Measurements from ENCODE around the gene ZNF600.
"Not testable (repeated sequence)": the region's sequence is repeated elsewhere in the genome, so short reads cannot be mapped to it uniquely, and the experiment has no call there.

ZNF600 gene

DNA sequence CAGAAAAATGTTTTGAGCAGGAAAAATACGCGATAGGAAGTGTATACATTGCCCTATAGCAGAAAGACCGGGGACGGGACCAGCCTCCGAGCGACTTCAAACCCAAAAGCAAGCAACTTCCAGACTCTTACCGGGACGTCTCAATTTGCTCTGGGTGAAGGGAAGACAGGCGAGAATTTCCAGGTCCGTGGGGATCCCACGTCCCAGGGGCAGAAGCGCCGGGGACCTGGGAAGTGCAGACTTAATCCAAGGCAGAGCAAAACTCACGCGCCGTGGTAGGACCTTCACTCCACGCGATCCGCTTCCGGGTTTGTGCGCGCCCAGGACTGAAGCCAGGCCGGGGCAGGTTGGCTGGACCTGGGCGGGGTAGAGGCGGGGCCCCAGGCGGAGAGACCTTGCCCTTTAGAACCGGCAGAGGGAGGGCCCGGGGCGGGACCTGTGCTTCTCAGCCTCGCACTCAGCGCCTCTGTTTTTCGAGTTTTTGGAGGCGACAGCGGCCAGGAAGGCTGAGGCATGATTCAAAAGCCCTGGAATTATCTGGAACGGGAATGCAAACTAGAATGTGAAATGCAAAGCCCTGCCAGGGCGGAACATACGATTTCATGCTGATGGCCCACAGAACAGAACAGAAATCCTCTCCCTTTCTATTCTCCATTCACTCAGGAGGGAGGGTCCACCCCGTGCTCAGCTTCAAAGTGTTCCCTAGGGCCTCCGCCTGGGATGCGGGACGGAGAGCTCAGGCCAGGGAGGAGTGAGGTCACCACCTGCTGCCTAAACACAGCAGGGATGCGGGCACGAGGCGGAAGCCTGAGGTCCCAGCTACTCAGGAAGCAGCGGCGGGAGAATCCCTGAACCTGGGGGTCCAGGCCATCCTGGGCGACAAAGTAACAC, at the start of gene ZNF600:
ZNF600 (minus strand) TSS at position 328 of the 891 bp plus-strand sequence. CDS start 7,903 bp downstream, outside the sequence.
- in situ Hi-C loops (cut with MboI; ENCODE audit: low sequenced_read_pairs), result not testable (repeated sequence)

DNA sequence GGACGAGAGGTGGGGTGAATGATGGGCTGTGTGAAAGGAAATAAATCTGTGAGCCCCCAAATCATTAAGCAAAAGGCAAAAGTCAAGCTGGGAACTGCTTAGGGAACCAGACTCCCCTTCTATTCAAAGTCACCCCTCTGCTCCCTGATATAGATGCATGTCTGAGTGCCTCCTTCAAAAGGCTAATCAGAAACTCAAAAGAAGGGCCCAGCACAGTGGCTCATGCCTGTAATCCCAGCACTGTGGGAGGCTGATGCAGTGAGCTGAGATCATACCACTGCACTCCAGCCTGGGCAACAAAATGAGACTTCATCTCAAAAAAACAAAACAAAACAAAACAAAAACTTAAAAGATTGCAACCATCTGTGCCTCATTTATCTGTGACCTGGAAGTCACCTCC, 47.7 kb upstream of the ZNF600 start:
- in situ Hi-C loops (cut with MboI; ENCODE audit: low sequenced_read_pairs), result not testable (repeated sequence)

DNA sequence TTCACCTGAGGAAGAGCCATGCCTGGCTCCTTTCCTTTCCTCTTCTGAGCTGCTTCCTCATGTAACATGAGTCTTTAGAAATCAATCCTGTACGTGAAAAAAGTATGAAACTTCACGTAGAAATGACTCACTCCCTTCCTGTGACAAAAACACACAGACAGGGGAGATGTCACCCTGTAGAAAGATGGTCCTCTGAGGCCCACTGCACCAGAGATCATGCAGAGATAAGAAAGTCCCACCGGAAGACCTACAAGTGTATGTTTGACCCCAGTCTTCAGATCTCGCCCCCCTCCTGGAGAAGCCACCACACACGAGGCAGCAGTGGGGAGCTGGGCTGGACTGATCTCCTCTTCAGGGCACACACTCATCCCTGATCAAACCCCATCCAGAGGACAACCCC, 47.0 kb upstream of the ZNF600 start:
- in situ Hi-C loops (cut with MboI; ENCODE audit: low sequenced_read_pairs), result not testable (repeated sequence)

DNA sequence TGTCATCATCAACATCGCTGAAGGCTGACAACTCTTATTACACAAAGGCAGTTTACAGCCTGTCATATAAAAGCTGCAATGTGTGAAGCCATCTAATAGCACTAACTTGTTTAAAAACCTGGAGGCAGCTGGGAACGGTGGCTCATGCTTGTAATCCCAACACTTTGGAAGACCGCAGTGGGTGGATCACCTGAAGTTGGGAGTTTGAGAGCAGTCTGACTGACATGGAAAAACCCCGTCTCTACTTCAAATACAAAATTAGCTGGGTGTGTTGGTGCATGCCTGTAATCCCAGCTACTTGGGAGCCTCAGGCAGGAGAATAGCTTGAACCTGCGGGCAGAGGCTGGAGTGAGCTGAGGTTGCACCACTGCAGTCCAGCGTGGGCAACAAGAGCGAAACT, 43.3 kb upstream of the ZNF600 start:
- in situ Hi-C loops (cut with MboI; ENCODE audit: low sequenced_read_pairs), result not testable (repeated sequence)

DNA sequence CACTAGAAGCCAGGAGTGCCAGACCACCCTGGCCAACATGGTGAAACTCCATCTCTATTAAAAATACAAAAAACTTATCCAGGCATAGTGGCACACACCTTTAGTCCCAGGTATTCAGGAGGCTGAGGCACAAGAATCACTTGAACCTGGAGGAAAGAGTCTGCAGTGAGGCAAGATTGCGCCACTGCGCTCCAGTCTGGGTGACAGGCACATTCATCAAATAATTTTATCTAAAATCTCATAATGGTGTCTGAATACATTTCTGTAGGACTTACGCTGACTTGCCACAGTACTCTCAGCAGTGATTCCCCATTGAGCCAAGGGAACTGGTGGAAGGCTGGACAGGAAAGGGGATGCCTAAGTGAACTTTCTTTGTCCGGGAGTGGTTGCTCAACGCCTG, 39.2 kb upstream of the ZNF600 start:
- in situ Hi-C loops (cut with MboI; ENCODE audit: low sequenced_read_pairs), result no loop called here

DNA sequence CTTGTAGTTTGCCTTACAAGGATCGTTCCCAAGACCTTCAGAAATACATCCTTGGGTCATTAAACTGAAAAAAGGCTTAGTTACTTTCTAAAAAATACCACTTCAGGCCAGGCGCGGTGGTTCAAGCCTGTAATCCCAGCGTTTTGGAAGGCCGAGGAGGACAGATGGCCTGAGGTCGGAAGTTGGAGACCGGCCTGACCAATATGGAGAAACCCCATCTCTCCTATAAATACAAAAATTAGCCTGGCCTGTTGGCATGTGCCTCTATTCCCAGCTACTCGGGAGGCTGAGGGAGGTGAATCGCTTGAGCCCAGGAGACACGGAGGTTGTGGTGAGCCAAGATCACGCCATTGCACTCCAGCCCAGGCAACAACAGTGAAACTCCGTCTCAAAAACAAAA, 37.1 kb upstream of the ZNF600 start:
- in situ Hi-C loops (cut with MboI; ENCODE audit: low sequenced_read_pairs), result no loop called here

DNA sequence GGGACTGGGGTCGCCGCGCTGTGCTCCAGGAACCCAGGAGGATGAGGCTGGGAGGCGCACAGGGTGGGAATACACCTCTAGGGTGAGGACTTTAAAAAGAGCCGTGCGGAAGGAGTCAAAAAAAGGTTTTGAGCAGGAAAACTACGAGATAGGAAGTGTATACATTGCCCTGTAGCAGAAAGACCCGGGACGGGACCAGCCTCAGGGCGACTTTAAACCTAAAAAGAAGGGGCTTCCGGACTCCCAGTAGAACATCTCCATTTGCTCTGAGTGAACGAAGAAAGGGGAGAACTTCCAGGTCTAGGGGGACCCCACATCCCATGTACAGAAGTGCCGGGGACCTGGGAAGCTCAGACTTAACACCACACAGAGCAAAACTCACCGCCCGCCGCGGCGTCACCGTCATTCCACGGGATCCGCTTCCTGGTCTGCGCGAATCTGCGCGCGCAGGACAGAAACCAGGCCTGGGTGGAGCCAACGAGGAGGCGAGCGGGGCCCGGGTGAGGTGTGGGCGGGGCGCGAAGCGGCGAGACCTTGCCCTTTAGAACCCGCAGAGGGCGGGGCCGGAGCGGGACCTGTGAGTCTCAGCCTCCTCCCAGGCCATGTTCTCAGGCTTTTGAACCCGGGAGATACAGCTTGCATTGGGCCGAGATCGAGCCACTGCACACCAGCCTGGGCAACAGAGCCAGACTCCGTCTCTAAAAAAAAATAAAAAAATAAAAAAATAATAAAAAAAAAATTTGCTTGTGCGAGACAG, 34.8 kb upstream of the ZNF600 start, which contains the start of gene ZNF28:
ZNF28 (minus strand) TSS at position 430 of the 757 bp plus-strand sequence. CDS start 3,675 bp downstream, outside the sequence.
- in situ Hi-C loops (cut with MboI; ENCODE audit: low sequenced_read_pairs), result not testable (repeated sequence)

DNA sequence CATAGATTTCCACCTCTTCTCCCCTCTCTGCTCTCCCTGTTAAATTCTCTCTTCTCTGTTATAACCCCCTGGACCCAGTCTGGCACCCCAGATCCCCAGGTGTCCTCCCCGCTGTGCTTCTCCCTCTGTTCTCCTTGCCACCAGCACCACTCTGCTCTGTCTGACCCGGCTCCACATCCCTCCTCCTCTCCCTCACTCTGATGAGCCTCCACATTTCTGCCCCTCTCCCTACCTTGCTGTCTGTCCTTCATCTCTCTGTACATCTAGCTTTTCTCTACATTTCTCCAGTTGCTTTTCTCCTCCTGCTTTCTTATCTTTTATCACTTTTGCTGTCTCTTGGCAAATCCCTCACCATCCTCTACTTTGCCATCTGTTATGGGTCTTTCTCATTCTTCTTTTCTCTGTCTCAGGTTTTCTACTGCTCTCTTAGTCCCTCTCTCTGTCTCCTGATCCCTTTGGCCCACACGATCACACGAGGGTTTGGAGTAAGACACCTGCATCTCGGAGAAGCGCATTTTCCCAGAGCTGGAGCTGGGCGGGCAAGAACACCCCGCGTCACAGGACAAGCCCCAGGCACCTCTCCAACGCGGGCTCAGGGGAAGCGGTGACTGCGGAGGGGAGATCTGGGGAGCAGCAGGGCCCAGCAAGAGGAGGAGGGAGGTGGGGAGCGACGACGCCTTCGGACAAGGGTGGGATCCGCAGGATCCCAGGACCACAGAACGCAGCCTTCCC, 34.0 kb upstream of the ZNF600 start:
- in situ Hi-C loops (cut with MboI; ENCODE audit: low sequenced_read_pairs), result not testable (repeated sequence)

DNA sequence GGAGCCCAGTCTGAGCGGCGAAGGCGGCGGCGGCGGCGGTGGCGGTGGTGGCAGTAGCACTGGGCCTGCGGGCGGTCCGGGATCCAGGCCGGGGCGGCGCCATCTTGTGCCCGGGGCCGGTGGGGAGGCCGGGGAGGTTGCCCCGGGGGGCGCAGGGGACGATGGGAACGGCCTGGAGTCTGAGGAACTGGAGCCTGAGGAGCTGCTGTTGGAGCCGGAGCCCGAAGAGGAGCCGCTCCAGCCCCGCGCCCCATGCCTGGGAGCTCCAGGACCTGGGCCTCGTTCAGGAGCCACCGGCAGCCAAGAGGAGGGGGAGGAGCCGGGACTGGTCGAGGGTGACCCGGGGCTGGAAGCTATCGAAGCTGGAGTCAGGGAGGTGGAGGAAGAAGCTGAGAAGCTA, 23.2 kb upstream of the ZNF600 start:
- in situ Hi-C loops (cut with MboI; ENCODE audit: low sequenced_read_pairs), result no loop called here

DNA sequence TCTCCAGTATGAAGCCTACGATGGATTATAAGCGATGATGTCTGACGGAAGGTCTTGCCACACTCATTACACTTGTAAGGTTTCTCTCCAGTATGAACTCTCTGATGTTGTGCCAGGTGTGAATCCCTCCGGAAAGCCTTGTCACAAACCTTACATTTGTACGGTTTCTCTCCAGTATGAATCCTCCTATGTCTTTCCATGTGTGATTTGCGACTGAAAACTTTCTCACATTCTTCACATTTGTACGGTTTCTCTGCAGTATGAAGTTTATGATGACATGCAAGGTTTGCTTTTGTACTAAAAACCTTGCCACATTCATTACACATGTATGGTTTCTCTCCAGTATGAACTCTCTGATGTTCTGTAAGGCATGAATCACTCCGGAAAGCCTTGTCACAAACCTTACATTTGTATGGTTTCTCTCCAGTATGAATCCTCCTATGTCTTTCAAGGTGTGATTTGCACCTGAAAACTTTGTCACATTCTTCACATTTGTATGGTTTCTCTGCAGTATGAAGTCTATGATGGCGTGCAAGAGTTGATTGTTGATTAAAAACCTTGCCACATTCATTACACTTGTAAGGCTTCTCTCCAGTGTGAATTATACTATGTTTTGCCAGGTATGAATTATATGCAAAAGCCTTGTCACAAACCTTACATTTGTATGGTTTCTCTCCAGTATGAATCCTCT, 13.5 kb upstream of the ZNF600 start:
- in situ Hi-C loops (cut with MboI; ENCODE audit: low sequenced_read_pairs), result not testable (repeated sequence)

DNA sequence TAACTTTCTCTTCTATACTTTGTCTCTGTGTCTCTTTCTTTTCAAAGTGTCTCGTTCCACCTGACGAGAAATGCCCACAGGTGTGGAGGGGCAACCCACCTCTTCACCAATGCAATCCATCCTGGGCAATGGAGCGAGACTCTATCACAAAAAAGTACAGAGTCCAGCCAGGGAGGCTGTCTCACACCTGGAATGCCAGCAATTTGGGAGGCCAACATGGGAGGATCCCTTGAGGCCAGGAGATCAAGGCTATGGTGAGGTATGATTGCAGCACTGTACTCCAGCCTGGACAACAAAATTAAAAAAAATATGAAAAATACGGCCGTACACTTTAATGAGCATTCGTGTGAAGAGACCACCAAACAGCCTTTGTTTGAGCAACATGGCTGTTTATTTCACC, 2.8 kb upstream of the ZNF600 start:
- in situ Hi-C loops (cut with MboI; ENCODE audit: low sequenced_read_pairs), result no loop called here

DNA sequence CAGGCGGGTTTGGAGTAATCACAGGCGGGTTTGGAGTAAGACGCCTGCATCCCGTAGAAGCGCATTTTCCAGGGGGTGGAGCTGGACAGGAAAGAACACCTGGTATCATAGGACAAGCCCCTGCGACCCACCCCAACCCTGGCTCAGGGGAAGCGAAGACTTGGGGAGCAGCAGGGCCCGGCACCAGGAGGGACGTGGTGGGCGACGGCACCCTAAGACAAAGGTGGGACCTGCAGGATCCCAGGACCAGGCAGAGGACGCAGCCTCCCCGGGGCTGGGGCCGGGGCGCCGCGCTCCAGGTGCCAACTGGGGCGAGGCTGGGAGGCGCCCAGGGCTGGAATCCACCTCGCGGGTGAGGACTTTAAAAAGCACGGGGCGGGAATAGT, 520 bp downstream of the ZNF600 start:
- in situ Hi-C loops (cut with MboI; ENCODE audit: low sequenced_read_pairs), result no loop called here

DNA sequence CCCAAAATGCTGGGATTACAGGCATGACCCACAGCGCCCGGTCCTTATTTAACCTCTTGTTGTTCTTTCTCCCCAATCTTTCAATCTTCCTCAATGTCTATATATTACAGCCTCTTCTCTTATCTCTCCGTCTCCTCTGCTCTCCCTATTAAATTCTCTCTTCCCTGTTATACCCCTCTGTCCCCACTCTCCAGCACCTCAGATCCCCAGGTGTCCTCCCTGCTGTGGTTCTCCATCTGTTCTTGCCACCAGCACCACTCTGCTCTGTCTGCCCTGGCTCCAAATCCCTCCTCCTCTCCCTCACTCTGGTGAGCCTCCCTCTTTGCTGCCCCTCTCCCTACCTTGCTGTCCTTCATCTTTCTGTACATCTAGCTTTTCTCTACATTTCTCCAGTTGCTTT, 1.1 kb downstream of the ZNF600 start:
- in situ Hi-C loops (cut with MboI; ENCODE audit: low sequenced_read_pairs), result no loop called here

DNA sequence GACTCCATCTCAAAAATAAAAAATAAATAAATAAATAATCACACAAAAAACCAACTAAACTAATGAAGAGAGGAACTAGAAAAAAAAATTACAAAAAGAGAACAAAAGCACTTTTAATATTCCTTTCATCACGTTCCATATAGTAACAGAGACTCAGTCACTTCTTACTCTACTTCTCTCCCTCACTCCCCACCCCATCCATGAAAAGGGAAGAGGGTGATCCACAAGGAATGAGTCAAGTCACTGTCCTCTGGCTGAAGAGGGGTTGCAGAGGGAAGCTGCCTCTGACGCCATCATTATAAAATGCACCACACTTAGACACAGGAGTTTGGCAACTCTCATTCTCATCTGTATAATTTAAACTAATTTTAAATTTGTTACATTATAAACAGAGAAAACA, 3.7 kb downstream of the ZNF600 start:
- in situ Hi-C loops (cut with MboI; ENCODE audit: low sequenced_read_pairs), result not testable (repeated sequence)

DNA sequence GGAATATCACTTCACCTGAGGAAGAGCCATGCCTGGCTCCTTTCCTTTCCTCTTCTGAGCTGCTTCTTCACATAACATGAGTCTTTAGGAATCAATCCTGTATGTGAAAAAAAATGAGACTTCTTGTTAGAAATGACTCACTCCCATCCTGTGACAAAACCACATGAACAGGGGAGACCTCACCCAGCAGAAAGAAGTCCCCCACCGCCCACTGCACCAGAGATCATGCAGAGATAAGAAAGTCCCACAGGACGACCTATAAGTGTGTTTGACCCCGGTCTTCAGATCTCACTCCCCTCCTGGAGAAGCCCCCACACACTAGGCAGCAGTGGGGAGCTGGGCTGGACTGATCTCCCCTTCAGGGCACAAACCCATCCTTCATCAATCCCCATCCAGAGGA, 7.8 kb downstream of the ZNF600 start:
- in situ Hi-C loops (cut with MboI; ENCODE audit: low sequenced_read_pairs), result no loop called here

DNA sequence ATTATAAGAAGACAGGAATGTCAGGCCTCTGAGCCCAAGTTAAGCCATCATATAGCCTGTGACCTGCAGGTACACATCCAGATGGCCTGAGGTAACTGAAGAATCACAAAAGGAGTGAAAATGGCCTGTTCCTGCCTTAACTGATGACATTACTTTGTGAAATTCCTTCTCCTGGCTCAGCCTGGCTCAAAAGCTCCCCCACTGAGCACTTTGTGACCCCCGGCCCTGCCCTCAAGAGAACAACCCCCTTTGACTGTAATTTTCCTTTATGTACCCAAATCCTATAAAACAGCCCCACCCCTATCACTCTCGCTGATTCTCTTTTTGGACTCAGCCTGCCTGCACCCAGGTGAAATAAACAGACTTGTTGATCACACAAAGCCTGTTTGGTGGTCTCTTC, 30.1 kb downstream of the ZNF600 start:
- in situ Hi-C loops (cut with MboI; ENCODE audit: low sequenced_read_pairs), result not testable (repeated sequence)

DNA sequence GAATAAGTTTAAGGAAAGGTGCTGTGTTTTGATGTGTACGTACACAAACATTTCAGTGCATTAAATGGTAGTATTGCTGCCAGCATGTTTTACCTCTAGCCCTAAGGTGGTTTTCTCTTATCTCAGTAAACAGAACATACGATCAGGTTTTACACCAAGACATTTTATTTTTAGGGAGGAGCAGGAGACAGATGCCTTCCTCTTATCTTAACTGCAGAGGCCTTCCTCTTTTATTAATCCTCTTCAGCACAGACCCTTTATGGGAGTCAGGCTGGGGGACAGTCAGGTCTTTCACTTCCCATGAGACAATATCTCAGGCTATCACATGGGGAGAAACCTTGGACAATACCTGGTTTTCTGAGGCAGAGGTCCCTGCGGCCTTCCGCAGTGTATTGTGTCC, 36.8 kb downstream of the ZNF600 start:
- in situ Hi-C loops (cut with MboI; ENCODE audit: low sequenced_read_pairs), result no loop called here

DNA sequence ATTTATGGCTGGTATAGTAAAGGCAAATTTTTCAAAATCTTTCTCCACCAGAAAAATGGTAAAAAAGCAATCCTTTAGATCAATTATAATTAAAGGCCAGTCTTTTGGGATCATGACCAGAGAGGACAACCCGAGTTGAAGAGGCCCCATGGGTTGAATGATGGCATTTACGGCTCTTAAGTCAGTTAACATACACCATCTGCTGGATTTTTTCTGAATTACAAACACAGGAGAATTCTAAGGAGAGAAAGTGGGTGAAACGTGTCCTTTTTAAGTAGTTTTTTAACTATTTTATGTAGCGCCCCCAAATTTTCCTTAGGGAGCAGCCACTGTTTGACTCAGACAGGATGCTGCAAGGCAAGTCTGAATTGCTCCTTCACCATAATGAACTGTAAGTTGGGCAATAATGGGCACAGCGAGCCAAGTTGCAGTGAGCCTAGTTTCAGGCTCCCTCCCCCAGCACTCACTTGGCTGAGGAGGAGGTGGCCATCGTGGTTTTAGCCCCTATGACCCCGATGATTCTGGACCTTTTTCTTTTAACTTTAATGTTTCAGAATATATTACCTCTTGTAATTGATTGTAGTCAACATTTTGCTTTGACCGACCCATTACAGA, 38.1 kb downstream of the ZNF600 start:
- in situ Hi-C loops (cut with MboI; ENCODE audit: low sequenced_read_pairs), result no loop called here

DNA sequence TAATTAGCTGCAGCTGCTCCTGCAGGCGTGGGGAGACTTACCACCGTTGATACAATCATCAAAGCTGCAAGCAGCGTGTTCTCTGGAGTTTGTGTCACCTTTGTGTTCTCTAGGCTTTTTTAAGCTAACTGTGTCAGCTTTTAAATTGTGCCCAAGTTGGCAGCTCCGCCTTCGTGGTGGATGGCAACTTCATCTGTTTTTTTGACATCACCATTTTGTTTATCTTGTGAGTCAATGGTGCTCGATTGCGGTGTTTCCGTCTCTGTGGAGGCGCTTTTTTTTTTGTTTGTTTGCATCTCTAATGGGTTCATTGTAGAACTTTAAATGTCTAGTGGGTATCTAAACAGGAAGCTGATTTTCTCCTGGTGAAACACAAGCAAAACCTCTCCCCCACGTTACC, 40.7 kb downstream of the ZNF600 start:
- in situ Hi-C loops (cut with MboI; ENCODE audit: low sequenced_read_pairs), result not testable (repeated sequence)

DNA sequence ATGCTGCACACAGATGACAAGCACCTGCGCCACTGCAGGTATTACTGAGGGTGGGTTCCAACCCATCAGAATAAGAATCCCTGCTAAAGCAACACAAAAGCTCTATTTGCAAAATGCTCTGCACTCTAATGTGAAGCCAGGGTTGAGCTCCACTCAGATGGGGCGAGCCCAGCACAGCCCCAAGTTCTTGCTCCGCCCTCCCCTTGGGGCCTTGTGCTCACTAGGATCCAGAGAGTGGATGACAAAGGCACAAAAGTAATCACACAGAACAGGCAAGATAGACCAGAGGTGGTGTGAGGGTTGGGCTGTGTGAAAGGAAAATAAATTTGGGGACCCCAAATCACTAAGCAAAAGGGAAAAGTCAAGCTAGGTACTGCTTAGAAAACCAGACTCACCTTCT, 43.5 kb downstream of the ZNF600 start:
- in situ Hi-C loops (cut with MboI; ENCODE audit: low sequenced_read_pairs), result no loop called here

Measured in hTERT RPE-1 (cell line).